ENCODE data around the gene RNF121.

GRCh38 chr11:71955898-71956456 is 27.1 kb downstream of the RNF121 start:
- TF ChIP-seq MAX (IDR thresholded peaks at IDR 0.05; ENCODE audit: low read depth, low read length) (no peak), CTCF (IDR thresholded peaks at IDR 0.05; ENCODE audit: low read depth, low read length) (no peak), POLR2A (IDR thresholded peaks at IDR 0.05; ENCODE audit: extremely low read depth, insufficient read length) (no peak), MYC (IDR thresholded peaks at IDR 0.05; ENCODE audit: low read depth, low read length) (no peak)

All from NB4 (cell line).